H1 (cell line): ENCODE results near the gene ASPN. TPM values are rescaled to one million over a fixed set of nuclear protein-coding genes. Genes with fewer than 3 reads are reported as not detected.

Experiments used
- CTCF ChIA-PET: fragments of 300-600 bp; sonication (Branson Sonifier 250); formaldehyde crosslinking; loops from one replicate; lab custom pipeline; 2021; ENCODE audit not compliant: partially characterized antibody; lab: Charles Lee
- POLR2A ChIA-PET: fragments of 300-600 bp; sonication (Branson Sonifier 250); formaldehyde crosslinking; loops from one replicate; lab custom pipeline; 2021; ENCODE audit warnings: inconsistent platforms; ENCODE audit not compliant: partially characterized antibody; lab: Charles Lee
- DNase-seq, 2 experiments: peaks; one replicate each; pipeline versions ENCODE4 v3.0.0 to v3.0.0-alpha.2; 2010 to 2022; ENCODE audit warnings: low spot score in 2 of 2, low read depth in 1 of 2, mixed read lengths in 1 of 2
- FAIRE-seq: peaks from 2 replicates; lab custom pipeline; 2011; peaks lifted over from hg19 to GRCh38; lab: Jason Lieb, UNC
- H2AFZ ChIP-seq: 2 replicates; pipeline ENCODE4 v1.8.1; 2012; ENCODE audit warnings: low read length, inconsistent platforms
- H2AK5ac ChIP-seq: 2 replicates; pipeline ENCODE4 v1.6.1; 2013; ENCODE audit warnings: low read depth, low read length
- H2BK120ac ChIP-seq: replicated peaks from 2 replicates; pipeline ENCODE3; 2013; ENCODE audit warnings: low read depth, low read length, inconsistent platforms
- H2BK12ac ChIP-seq: 2 replicates; pipeline ENCODE4 v1.6.1; 2013; ENCODE audit warnings: low read depth, low read length
- H2BK15ac ChIP-seq: 2 replicates; pipeline ENCODE4 v1.6.1; 2013; ENCODE audit warnings: low read length
- H2BK20ac ChIP-seq: 2 replicates; pipeline ENCODE4 v1.6.1; 2013; ENCODE audit warnings: low read length
- H2BK5ac ChIP-seq: 2 replicates; pipeline ENCODE4 v1.6.1; 2013; ENCODE audit warnings: low read depth, low read length
- H3K14ac ChIP-seq: 2 replicates; pipeline ENCODE4 v1.6.1; 2013; ENCODE audit warnings: inconsistent platforms; ENCODE audit not compliant: insufficient read length
- H3K18ac ChIP-seq: 2 replicates; pipeline ENCODE4 v1.6.1; 2013; ENCODE audit warnings: low read length; ENCODE audit errors: extremely low read depth
- H3K23ac ChIP-seq: 2 replicates; pipeline ENCODE4 v1.6.1; 2013; ENCODE audit warnings: inconsistent platforms; ENCODE audit not compliant: insufficient read length
- H3K23me2 ChIP-seq: 2 replicates; pipeline ENCODE4 v1.6.1; 2013; ENCODE audit warnings: low read depth, low read length
- H3K27ac ChIP-seq: 2 replicates; pipeline ENCODE4 v1.6.1; 2011; ENCODE audit warnings: low read depth, low read length, inconsistent platforms
- H3K27me3 ChIP-seq, 4 experiments: replicated peaks in 1 of 4; 1 replicate in 1 of 4; 2 replicates in 3 of 4; pipeline versions ENCODE4 v1.6.1 to v1.8.1; 2011 to 2013; ENCODE audit warnings: low read length in 3 of 4, mild to moderate bottlenecking in 3 of 4, inconsistent platforms in 2 of 4, mixed read lengths in 2 of 4, moderate library complexity in 1 of 4; ENCODE audit not compliant: control insufficient read depth in 3 of 4, insufficient read depth in 3 of 4; ENCODE audit errors: extremely low read depth in 1 of 4
- H3K36me3 ChIP-seq, 4 experiments: 2 replicates each; pipeline versions ENCODE4 v1.6.1 to v1.8.1; 2011 to 2013; ENCODE audit warnings: mild to moderate bottlenecking in 4 of 4, low read length in 3 of 4, moderate library complexity in 2 of 4, control low read depth in 1 of 4, inconsistent platforms in 1 of 4; ENCODE audit not compliant: insufficient read depth in 4 of 4, control insufficient read depth in 2 of 4
- H3K4ac ChIP-seq: replicated peaks from 2 replicates; pipeline ENCODE3; 2013; ENCODE audit warnings: low read length, low read depth, mixed read lengths, inconsistent platforms; ENCODE audit not compliant: insufficient read length
- H3K4me1 ChIP-seq, 4 experiments: replicated peaks in 1 of 4; 1 replicate in 1 of 4; 2 replicates in 3 of 4; pipeline versions ENCODE4 v1.6.1 to v1.8.1; 2011 to 2013; ENCODE audit warnings: low read length in 3 of 4, inconsistent platforms in 2 of 4, mixed read lengths in 1 of 4; ENCODE audit not compliant: insufficient read depth in 4 of 4, control insufficient read depth in 3 of 4
- H3K4me2 ChIP-seq, 2 experiments: 2 replicates each; pipeline versions ENCODE4 v1.6.1 to v1.8.1; 2011 to 2013; ENCODE audit warnings: low read depth in 2 of 2, low read length in 2 of 2, control low read depth in 1 of 2, inconsistent platforms in 1 of 2, mild to moderate bottlenecking in 1 of 2; ENCODE audit not compliant: insufficient read depth in 1 of 2
- H3K4me3 ChIP-seq, 4 experiments: fragments of 200-600, 300-600 bp in 1 of 4; sonication (generic), shearing (Covaris generic), sonication (Bioruptor Twin) in 1 of 4; 2 replicates each; pipeline versions ENCODE4 v1.5.1 to v1.8.1; 2011 to 2016; ENCODE audit warnings: low read length in 4 of 4, low read depth in 3 of 4, control low read depth in 2 of 4, inconsistent platforms in 2 of 4, mild to moderate bottlenecking in 2 of 4, mixed read lengths in 1 of 4, moderate library complexity in 1 of 4; ENCODE audit not compliant: insufficient read depth in 2 of 4; ENCODE audit errors: extremely low read depth in 1 of 4
- H3K56ac ChIP-seq: replicated peaks from 2 replicates; pipeline ENCODE3; 2013; ENCODE audit warnings: low read depth, mild to moderate bottlenecking, mixed read lengths, low read length, inconsistent platforms; ENCODE audit not compliant: insufficient read length
- H3K79me1 ChIP-seq: 2 replicates; pipeline ENCODE4 v1.6.1; 2013; ENCODE audit warnings: low read depth, low read length, control low read depth
- H3K79me2 ChIP-seq, 2 experiments: 2 replicates each; pipeline versions ENCODE4 v1.6.1 to v1.8.1; 2012 to 2013; ENCODE audit warnings: low read length in 2 of 2, mild to moderate bottlenecking in 2 of 2, inconsistent platforms in 1 of 2; ENCODE audit not compliant: insufficient read depth in 2 of 2, control insufficient read depth in 1 of 2
- H3K9ac ChIP-seq, 4 experiments: replicated peaks in 1 of 4; 1 replicate in 1 of 4; 2 replicates in 3 of 4; pipeline versions ENCODE4 v1.6.1 to v1.8.1; 2011 to 2013; ENCODE audit warnings: low read depth in 3 of 4, low read length in 3 of 4, control low read depth in 2 of 4, mild to moderate bottlenecking in 2 of 4, moderate library complexity in 2 of 4, inconsistent platforms in 1 of 4; ENCODE audit errors: extremely low read depth in 1 of 4
- H3K9me3 ChIP-seq, 2 experiments: 2 replicates each; pipeline versions ENCODE4 v1.6.1 to v1.8.1; 2012 to 2013; ENCODE audit warnings: mild to moderate bottlenecking in 2 of 2, moderate library complexity in 2 of 2, control low read depth in 1 of 2, inconsistent platforms in 1 of 2, low read depth in 1 of 2, low read length in 1 of 2, mixed read lengths in 1 of 2; ENCODE audit not compliant: insufficient read depth in 2 of 2
- H4K20me1 ChIP-seq, 2 experiments: replicated peaks in 1 of 2; 2 replicates each; pipeline versions ENCODE3 to v1.8.1; 2011 to 2013; ENCODE audit warnings: inconsistent platforms in 2 of 2, low read length in 2 of 2, mild to moderate bottlenecking in 1 of 2; ENCODE audit not compliant: insufficient read depth in 2 of 2, control insufficient read depth in 1 of 2
- H4K5ac ChIP-seq: 2 replicates; pipeline ENCODE4 v1.6.1; 2013; ENCODE audit warnings: low read length, low read depth, mixed read lengths, inconsistent platforms; ENCODE audit not compliant: insufficient read length
- H4K8ac ChIP-seq: 2 replicates; pipeline ENCODE4 v1.8.0; 2013; ENCODE audit warnings: mild to moderate bottlenecking, moderate library complexity, low read length, inconsistent platforms; ENCODE audit not compliant: insufficient read depth; ENCODE audit errors: extremely low read depth
- H4K91ac ChIP-seq: replicated peaks from 2 replicates; pipeline ENCODE3; 2013; ENCODE audit warnings: low read length, mixed read lengths, inconsistent platforms; ENCODE audit not compliant: insufficient read length
- ATF2 ChIP-seq: IDR thresholded peaks from 2 replicates; pipeline ENCODE4 v1.6.1; 2012; ENCODE audit warnings: low read length, inconsistent platforms
- EGR1 ChIP-seq: IDR thresholded peaks from 2 replicates; pipeline ENCODE4 v1.6.1; 2011; ENCODE audit warnings: low read depth, low read length, borderline replicate concordance
- GTF2F1 ChIP-seq: IDR thresholded peaks from 2 replicates; pipeline ENCODE4 v1.6.1; 2012; ENCODE audit warnings: low read depth, low read length, improper control_type of control experiment, borderline replicate concordance
- JUN ChIP-seq: IDR thresholded peaks from 2 replicates; pipeline ENCODE4 v1.6.1; 2011; ENCODE audit warnings: low read depth, mild to moderate bottlenecking, improper control_type of control experiment, low read length
- KDM1A ChIP-seq: fragments of 200-600, 300-600 bp; sonication (generic); IDR thresholded peaks from 2 replicates; pipeline ENCODE4 v1.7.1; 2016; ENCODE audit warnings: mild to moderate bottlenecking, low read length, borderline replicate concordance
- NANOG ChIP-seq: IDR thresholded peaks from 2 replicates; pipeline ENCODE4 v1.6.1; 2011; ENCODE audit warnings: low read length, low read depth, mild to moderate bottlenecking, inconsistent platforms; ENCODE audit not compliant: insufficient read depth, poor library complexity, severe bottlenecking
- SUZ12 ChIP-seq: fragments of 200-600 bp; sonication (generic); IDR thresholded peaks from 2 replicates; pipeline ENCODE4 v1.6.1; 2012; ENCODE audit warnings: mild to moderate bottlenecking, inconsistent platforms, low read length, moderate library complexity, mixed read lengths
- WGBS, 2 experiments: shearing (Covaris generic) in 1 of 2; methylation state at CpG; one replicate each; pipeline versions ENCODE4 v1.1.6 to v1.1.7; 2013 to 2015; ENCODE audit warnings: low lambda C conversion rate in 2 of 2, mixed read lengths in 2 of 2, inconsistent platforms in 1 of 2, low coverage in 1 of 2, missing lambda C conversion rate in 1 of 2; ENCODE audit not compliant: insufficient replicate concordance in 2 of 2, insufficient coverage in 1 of 2, insufficient read length in 1 of 2; ENCODE audit errors: extremely low coverage in 1 of 2, missing lambda C conversion rate in 1 of 2; 5-methylcytosine and 5-hydroxymethylcytosine counted together
- polyA plus RNA-seq, 7 experiments: library from polyadenylated mRNA; depleted of rRNA in 3 of 7; stranded (reverse) in 5 of 7; unstranded in 2 of 7; fragments of >200 nt in 5 of 7; fragments of 200-250 nt in 2 of 7; gene quantifications; 1 replicate in 5 of 7; 2 replicates in 1 of 7; 4 replicates in 1 of 7; pipeline versions ENCODE4 v1.2.1 to v1.2.3, GENCODE V29; 2011 to 2013; ENCODE audit warnings: missing spikeins in 2 of 7, mixed read lengths in 2 of 7
- total RNA-seq: library from RNA; stranded (reverse); fragmentation: NEBNext Ultra II Directional; extraction: Animal tissue kit (Norgen Biotek cat#: 25700); gene quantifications from 2 replicates; pipeline ENCODE4 v1.2.1, GENCODE V29; 2021
- TF ChIP-seq, protein P1 (sequence below), 3 experiments: IDR thresholded peaks; 1 replicate in 2 of 3; 2 replicates in 1 of 3; pipeline versions ENCODE4 v1.5.1 to v1.6.1; 2011; ENCODE audit warnings: low read length in 3 of 3, mild to moderate bottlenecking in 3 of 3, inconsistent platforms in 2 of 3, low read depth in 1 of 3, moderate library complexity in 1 of 3; ENCODE audit not compliant: insufficient read depth in 1 of 3; ENCODE audit errors: control extremely low read depth in 1 of 3

Gene ASPN
- total and polyA plus RNA-seq, 2 of the 8 experiments (the other 6 are each of a cell fraction or from before 2014, with no cell fraction given) = not detected

DNA sequence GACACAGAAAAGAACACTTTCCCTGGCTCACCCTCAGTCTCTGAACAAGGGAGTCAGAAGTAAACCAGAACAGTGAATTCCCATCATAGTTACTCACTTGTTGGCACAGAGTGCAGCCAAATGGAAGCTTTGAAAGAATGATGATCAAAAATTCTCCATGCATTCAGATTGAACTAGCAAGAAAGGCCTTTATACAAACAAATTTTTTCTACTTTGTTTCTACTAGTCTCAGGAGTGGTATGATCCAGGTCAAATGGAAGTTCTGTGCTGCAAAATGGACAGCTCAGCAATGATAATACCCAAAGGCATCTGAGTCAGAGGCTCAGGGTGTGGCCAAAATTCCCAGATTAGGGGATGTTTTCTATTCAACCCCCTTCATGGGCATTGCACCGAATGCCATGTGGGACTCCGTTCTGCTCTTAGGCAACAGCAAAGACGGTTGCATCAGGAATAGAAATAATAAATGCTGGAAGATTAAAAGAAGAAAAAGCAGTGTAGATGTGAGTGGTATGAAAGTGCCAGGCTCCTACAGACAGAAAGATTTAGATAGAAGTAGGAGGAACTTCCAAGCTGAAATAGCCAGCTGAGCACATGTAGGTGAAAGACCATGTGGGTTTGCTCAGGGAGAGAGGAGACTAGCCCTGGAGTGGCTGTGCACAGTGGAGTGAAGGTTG, 24.0 kb upstream of the ASPN start:
- DNase-seq (no peak), FAIRE-seq (no peak)
- H2AK5ac ChIP-seq = no peak overlapping the region
- no peak overlapping the region for H2BK15ac ChIP-seq
- no peaks in the 10 kb centered on the region for H4K20me1 ChIP-seq
- no peak overlapping the region for H3K27ac ChIP-seq
- no peak overlapping the region for H4K8ac ChIP-seq
- CTCF ChIA-PET = no interaction called here
- no peak overlapping the region for H4K91ac ChIP-seq
- no peak overlapping the region for H3K18ac ChIP-seq
- POLR2A ChIA-PET = no interaction called here
- H4K5ac ChIP-seq = no peak overlapping the region
- no peaks in the 10 kb centered on the region for H3K23me2 ChIP-seq
- no peak overlapping the region for H3K56ac ChIP-seq
- no peak overlapping the region for H2AFZ ChIP-seq
- no peaks in the 10 kb centered on the region for H3K79me2 ChIP-seq
- H2BK5ac ChIP-seq = no peak overlapping the region
- no peaks in the 10 kb centered on the region for H3K79me1 ChIP-seq
- no peak overlapping the region for H3K4ac ChIP-seq
- no peaks in the 10 kb centered on the region for H3K36me3 ChIP-seq
- 93% methylated on average over 3 of the region's 3 CpGs; no CpG with 5 or more reads in 1 of the 2 experiments for WGBS, 2 experiments
- H3K9me3 ChIP-seq = no peaks in the 10 kb centered on the region
- no peak overlapping the region for H3K23ac ChIP-seq
- no peaks in the 10 kb centered on the region for H3K27me3 ChIP-seq
- peaks cover 2 to 3% (median 2%) of the 10 kb centered on the region in 4 experiments; a peak in 5 of 7 replicates for H3K4me1 ChIP-seq
- H2BK120ac ChIP-seq = no peak overlapping the region
- H2BK12ac ChIP-seq = no peak overlapping the region
- H3K4me2 ChIP-seq = no peak overlapping the region
- H3K14ac ChIP-seq = no peak overlapping the region
- no peak overlapping the region for H2BK20ac ChIP-seq
- H3K9ac ChIP-seq = no peak overlapping the region
- no peak overlapping the region for H3K4me3 ChIP-seq
- no peak for TF ChIP-seq GTF2F1
- TF ChIP-seq, protein P1, sequence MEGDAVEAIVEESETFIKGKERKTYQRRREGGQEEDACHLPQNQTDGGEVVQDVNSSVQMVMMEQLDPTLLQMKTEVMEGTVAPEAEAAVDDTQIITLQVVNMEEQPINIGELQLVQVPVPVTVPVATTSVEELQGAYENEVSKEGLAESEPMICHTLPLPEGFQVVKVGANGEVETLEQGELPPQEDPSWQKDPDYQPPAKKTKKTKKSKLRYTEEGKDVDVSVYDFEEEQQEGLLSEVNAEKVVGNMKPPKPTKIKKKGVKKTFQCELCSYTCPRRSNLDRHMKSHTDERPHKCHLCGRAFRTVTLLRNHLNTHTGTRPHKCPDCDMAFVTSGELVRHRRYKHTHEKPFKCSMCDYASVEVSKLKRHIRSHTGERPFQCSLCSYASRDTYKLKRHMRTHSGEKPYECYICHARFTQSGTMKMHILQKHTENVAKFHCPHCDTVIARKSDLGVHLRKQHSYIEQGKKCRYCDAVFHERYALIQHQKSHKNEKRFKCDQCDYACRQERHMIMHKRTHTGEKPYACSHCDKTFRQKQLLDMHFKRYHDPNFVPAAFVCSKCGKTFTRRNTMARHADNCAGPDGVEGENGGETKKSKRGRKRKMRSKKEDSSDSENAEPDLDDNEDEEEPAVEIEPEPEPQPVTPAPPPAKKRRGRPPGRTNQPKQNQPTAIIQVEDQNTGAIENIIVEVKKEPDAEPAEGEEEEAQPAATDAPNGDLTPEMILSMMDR (IDR thresholded peaks at IDR 0.05; ENCODE audit: control extremely low read depth in 1 of 3, insufficient read depth in 1 of 3, low read depth in 1 of 3, low read length in 3 of 3) = no peak
- no peak for TF ChIP-seq NANOG
- no peak for TF ChIP-seq KDM1A
- no peak for TF ChIP-seq SUZ12
- TF ChIP-seq JUN = no peak
- no peak for TF ChIP-seq ATF2
- no peak for TF ChIP-seq EGR1
